OCI-LY3 (cell line): ENCODE data around the gene SH3GL1.
A peak's percentile ranks its signal among the peaks of the same experiment; 100 is the strongest.

ENCODE experiments used
- EZH2phosphoT487 ChIP-seq: fragments of 200-600 bp; shearing (Covaris generic); IDR thresholded peaks from 2 replicates; pipeline ENCODE4 v1.6.1; 2018; ENCODE audit warnings: antibody characterized with exemption, mixed run types, low read depth
- TF ChIP-seq, protein P1 (sequence below): fragments of 200-600, 300-600 bp; sonication (generic); IDR thresholded peaks from 2 replicates; pipeline ENCODE4 v1.5.1; 2014; ENCODE audit warnings: antibody characterized with exemption, low read length, low read depth

DNA sequence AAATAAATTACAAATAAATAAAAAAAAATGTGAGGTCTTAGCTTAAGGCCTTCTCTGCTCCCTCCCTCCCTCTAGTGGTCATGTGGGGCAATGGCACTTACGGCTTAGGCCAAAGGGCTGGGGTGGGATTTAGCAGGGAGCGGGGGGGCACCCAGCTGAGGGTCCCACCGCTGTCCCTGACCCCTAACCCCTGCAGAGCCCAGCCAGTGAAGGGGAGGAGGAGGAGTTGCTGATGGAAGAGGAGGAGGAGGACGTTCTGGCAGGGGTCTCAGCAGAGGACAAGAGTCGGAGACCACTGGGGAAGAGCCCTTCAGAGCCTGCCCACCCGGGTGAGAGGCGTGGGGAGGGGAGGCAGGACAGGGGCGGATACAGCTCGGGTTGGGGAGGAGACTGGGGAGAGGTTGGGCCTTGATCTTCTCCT, 47.6 kb downstream of the SH3GL1 start:
- TF ChIP-seq, protein P1, sequence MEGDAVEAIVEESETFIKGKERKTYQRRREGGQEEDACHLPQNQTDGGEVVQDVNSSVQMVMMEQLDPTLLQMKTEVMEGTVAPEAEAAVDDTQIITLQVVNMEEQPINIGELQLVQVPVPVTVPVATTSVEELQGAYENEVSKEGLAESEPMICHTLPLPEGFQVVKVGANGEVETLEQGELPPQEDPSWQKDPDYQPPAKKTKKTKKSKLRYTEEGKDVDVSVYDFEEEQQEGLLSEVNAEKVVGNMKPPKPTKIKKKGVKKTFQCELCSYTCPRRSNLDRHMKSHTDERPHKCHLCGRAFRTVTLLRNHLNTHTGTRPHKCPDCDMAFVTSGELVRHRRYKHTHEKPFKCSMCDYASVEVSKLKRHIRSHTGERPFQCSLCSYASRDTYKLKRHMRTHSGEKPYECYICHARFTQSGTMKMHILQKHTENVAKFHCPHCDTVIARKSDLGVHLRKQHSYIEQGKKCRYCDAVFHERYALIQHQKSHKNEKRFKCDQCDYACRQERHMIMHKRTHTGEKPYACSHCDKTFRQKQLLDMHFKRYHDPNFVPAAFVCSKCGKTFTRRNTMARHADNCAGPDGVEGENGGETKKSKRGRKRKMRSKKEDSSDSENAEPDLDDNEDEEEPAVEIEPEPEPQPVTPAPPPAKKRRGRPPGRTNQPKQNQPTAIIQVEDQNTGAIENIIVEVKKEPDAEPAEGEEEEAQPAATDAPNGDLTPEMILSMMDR = peak; percentile 68
- no peak for TF ChIP-seq EZH2phosphoT487
